Skin epidermis (tissue), 12 donors: ENCODE data around the gene MAST4.
"Not testable (repeated sequence)": the region's sequence is repeated elsewhere in the genome, so short reads cannot be mapped to it uniquely, and the experiment has no call there.

Experiments
- H3K27ac ChIP-seq, 21 experiments: fragments of 200-600 bp; sonication (generic) in 11 of 21; one replicate each; pipeline ENCODE4 v1.5.0; 2020; ENCODE audit warnings: mild to moderate bottlenecking in 3 of 21, inconsistent platforms in 2 of 21, moderate library complexity in 2 of 21
- H3K4me3 ChIP-seq, 7 experiments: fragments of 200-600 bp; sonication (generic) in 2 of 7; one replicate each; pipeline ENCODE4 v1.5.0; 2020; ENCODE audit warnings: inconsistent platforms in 2 of 7, mild to moderate bottlenecking in 2 of 7, moderate library complexity in 1 of 7

MAST4 gene

DNA sequence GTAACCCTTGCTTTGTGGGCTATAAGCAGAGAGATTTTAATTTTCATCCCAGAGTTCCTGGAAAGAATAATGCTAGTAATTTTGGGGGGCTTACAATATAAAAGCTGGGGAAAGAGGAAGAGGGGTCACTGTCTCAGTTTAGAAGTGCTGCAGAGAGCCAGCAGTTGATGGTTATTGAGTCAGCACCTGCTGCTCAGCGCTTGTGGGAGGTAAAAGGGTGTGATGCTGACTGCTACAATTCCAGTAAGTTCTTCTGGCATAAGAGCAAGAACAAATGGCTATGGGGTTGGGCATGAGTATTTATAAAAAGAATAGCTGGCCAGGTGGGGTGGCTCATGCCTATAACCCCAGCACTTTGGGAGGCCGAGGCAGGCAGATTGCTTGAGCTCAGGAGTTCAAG, 88.5 kb downstream of the MAST4 start:
- Histone ChIP-seq H3K4me3 (no peak overlapping the region), H3K27ac (no peak overlapping the region)

DNA sequence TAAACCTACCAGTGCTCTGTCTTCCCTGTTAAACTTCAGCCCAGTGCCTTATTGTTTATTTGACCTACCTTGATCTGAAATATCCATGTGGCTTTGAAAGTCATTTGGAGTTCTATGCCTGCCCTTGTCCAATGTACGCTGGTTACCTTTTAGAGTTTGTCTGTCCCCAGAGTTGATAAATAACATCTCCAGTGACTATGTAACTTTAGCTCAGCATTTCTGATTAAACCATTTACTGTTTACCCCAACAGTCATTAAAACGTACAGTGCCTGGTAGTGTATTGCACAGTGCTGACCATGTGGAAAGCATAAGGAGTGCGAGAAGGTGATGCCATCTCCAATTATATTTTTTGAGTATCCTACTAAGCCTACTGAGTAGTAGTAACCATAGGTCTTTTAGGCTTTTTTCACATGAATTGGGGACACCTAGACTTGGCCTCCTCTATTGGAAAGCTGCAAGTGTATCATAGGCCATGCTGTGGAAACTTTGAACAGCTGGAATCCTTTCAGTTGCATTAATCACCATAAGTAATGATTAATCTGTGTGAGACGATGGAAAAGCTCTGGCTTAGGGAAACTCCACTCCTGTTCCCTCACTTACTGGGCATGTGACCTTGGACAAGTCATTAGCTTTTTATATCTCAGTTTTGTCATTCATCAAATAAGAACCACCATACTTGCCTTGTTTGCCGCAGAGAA, 93.5 kb downstream of the MAST4 start:
- Histone ChIP-seq H3K27ac (no peak overlapping the region), H3K4me3 (no peak overlapping the region)

DNA sequence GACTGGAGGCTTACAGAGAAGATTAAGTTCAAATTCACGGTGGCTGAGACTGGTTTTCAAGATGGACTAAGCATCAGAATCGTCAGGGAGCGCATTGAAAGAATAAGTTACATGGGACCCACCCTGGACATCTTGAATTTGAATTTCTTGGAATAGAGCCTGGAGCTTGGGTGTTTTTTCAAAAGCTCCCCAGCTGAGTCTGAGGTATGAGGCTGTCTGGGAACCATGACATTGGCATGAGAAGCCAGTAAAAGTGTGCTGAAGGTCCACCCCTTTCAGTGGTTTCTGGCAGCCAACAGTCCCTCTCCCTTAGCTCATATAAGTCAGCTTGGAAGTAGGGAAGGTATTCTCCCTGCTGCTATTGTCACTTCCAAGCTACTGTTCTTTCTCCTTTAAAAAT, 97.8 kb downstream of the MAST4 start:
- Histone ChIP-seq H3K4me3 (no peak overlapping the region), H3K27ac (no peak overlapping the region)

DNA sequence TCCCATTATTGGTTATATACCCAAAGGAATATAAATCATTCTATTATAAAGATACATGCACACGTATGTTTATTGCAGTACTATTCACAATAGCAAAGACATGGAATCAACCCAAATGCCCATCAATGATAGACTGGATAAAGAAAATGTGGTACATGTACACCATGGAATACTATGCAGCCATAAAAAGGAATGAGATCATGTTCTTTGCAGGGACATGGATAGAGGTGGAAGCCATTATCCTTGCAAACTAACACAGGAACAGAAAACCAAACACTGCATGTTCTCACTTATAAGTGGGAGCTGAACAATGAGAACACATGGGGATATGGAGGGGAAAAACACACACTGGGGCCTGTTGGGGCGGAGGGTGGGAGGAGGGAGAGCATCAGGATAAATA, 99.6 kb downstream of the MAST4 start:
- not testable (repeated sequence) for H3K4me3 ChIP-seq, H3K27ac ChIP-seq

DNA sequence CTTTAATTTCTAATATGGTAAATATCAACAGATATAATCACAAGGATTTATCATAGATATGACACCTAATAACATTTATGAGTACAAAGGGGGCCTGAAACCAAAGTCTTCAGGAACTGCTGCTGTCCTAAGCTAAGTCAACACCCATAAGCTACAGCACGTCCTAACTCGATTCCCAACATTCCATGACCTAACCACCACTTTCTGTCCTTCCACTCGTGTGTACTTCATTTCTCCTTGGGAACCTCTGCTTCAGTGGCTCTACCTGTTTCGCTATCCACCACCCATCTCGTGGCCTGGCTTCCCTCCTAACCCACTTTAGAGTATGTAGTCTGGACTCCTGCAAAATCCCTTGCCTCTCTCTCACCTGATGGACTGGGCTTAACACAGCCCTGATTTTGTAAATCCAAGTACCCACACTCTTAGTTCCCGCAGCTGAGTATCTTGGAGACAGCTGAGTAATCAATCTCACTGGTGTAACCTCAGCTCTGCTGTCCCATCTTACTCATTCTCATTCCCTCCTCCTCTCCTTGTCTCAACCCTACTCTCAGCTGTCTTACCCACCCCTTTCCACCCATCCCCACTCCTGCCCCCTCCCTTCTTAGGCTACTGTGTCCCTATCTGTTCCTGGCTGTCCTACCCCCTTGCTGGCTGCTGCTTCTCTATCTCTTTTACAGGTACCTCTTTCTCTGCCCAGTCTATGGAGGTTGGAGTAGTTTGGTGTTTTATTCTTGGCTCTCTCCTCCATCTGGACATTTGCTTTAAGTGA, 101.8 kb downstream of the MAST4 start:
- no peak overlapping the region for H3K4me3 ChIP-seq
- H3K27ac ChIP-seq, result no peak overlapping the region

DNA sequence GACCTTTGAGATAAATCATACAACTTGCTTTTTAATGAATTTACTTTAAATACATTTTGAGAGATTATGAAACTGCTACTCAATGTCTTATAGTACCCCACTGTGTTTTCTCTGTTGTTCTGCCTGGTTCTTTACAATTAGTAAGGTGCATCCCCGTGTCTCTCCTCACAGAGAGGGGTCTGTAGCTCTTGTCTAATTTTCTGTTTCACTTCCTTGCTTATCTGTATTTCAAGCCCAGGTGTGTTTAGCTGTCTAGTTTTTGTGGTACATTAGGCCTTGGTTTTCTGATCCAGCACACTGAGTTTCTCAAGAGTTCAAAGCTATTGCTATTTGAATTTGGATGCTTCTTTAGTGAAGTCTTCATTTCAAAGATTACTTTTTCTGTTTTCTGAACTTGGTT, 105.1 kb downstream of the MAST4 start:
- Histone ChIP-seq H3K4me3 (no peak overlapping the region), H3K27ac (no peak overlapping the region)

DNA sequence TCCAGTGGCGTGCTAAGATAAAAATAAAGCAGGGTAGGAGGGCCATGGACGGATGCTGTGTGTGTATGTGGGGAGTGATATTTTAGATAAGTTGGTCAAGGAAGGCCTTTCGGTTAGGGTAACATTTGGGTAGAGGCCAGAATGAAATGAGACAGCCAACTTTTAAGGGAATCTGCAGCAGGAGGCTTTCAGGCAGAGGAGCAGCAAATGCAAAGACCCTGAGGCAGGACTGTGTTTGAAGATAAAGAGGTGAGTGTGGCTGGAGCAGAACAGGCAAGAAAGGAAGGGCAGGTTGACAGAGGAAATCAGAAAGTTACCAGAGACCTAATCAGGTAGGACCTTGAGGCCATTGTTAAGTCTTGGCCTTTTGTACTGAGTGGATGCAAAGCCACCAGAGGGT, 106.2 kb downstream of the MAST4 start:
- no peak overlapping the region for H3K27ac ChIP-seq
- H3K4me3 ChIP-seq, result no peak overlapping the region

DNA sequence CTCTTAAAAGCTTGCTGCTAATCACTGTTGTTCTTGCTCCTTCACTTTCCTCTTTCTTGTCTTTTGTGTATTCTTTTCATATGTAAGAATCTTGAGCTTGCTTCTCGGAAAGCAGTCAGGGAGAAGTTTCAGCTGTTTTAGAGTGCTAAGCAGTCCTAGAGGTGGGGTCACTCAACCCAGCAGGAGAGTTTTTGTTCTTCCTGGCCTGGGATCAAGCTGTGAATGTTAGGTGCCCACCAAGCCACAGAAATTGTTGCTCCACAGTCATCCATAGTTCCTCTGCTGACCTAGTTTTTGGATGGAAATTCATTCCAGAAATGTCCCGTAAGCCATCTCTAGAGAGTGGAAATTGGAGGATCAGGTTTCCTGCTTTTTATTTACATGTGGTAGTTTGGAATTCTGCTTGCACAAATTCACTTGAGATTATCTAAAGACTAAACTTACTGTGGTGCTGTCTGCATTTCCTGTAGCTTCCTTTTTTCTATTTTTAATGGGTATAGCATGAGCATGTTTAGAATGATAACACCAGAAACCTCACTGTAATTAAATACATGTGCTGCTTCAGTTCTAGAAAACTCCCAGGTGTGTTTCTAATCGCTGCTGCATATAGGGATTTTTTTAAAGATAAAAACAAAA, 108.7 kb downstream of the MAST4 start:
- no peak overlapping the region for H3K4me3 ChIP-seq
- H3K27ac ChIP-seq, result no peak overlapping the region

DNA sequence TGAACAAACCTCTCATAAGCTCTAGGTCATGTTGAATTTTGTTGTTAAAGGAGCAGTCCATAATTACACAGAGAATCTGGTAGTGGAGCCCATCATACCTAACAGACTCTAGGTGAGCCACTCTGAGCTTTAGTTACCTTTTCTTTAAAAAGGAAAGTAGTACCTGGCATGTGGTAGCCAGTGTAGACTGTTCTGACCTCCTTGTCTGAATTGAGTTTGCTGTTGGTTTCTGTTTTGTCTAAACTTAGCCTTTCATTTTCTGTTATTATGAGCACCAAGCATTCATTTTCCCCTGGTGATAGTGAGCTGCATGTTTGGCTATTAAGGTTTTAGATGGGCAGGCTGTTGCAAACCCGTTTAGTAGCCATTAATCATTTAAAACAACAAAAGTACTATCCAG, 112.2 kb downstream of the MAST4 start:
- Histone ChIP-seq H3K4me3 (no peak overlapping the region), H3K27ac (no peak overlapping the region)

DNA sequence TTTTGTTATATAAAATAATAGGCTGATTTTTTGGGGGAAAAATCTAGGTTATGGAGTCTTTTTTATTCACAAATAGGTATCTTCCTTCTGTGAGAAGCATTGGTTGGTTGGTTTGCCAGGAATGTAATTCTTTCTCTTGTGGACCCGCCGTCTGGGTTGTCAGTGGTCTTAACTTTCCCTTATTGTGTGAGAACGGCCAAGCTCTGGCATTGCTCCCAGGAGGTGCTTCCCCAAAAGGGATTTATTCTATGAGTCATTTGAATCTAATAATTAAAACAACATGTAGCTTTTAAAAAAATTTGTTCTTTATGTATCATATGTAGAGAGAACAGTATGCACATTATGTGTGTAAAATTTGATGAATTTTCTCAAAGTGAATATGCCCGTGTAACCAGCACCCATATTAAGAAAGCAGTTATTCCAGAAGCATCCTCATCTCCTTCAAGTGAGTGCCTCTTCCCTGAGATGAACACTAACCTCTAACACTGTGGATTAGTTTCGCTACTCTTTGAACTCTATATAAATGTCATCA, 114.4 kb downstream of the MAST4 start:
- H3K27ac ChIP-seq, result no peak overlapping the region
- H3K4me3 ChIP-seq, result no peak overlapping the region

DNA sequence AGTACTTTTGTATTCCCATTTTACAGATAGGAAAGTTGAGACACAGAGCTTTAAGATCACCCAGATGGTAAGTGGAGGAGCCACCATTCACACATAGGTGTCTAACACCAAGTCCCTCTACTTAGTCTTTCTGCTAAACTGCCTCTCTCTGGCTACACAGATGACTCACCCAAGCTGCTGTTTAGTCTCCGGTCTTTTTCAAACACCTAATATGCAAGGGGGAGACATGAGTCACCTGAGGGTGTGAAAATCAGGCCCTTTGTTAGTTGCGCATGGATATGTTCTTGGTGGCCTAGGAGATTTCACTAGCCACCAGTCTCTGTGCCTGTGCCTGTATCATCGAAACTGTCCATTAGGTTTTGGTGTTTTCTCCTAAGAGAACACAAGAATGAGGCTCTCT, 117.8 kb downstream of the MAST4 start:
- Histone ChIP-seq H3K4me3 (no peak overlapping the region), H3K27ac (no peak overlapping the region)

DNA sequence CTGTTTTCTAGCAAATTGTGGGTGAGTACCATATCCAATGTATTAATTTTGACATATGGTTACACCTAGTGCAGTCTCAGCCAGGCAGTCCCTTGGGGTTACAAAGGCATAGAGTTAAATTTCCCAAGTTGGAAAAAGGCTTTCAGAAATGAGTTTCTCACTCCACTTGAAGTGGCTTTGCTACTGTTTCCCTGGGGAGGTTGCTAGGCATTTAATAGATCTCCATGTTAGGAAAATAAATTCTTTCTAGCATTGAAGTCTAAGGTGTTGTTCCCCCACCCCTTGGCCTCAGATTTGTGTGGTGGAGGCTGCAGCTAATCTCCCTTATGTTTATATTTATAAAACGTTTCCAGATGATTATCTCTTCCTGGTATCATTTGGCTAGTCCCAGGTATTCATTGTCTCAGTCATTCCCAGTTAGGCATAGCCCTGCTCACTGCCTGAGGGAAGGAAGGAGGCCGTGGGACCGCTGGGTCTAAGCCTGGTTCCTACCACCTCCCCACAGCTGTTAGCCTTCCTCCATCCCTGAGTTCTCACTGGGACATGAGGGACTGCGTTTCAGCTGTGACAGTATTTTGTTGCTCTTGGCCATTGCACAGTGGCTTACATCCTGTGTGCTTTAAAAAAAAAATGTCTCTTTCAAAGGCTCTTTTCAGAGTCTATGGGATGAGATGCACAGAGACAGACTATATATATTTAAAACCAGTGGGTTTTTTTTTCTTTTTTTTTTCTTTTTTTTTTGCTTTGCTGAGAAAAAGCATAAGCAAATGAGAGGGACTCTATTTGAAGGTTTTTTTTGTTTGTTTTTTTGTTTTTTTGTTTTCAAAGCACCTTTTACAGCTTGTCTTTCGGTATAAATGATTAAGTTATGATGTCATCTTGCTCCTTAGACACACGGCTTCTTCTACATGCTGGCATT, 121.5 kb downstream of the MAST4 start:
- no peak overlapping the region for H3K4me3 ChIP-seq
- H3K27ac ChIP-seq, result peak overlapping the region in 7 of 21 experiments; percentile 6 to 80 (median 44)

DNA sequence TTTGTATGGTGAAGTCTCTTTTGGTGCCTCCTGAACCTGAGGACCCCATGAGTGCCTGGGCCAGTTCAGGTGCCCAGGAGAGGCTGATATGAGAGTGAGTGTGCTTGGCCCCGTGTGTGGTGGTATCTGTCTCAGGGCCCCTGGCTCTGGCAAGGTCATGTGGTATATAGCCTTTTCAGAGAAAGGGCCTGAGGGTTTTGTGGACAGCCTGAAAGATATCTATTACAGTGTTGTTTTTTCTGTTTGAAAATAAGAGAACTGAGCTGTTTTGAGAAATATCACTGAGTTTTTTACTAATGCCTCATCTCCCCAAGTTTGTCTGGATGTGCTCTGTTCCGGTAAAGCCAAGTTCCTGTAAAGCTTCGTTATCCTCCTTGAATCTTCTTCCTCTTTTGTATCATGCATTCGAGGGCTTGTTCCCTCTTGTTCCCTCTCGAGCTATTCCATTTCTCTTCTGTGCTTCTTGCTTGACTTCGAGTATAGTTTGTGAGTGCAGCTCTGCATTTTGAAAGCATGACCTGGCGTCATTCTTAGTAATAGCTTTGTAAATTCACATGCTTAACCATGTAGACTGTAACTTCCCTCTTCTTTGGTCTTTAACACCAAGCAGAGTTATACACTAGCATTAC, 122.3 kb downstream of the MAST4 start:
- Histone ChIP-seq H3K27ac (peak overlapping the region in 7 of 21 experiments; percentile 6 to 80 (median 44)), H3K4me3 (no peak overlapping the region)

DNA sequence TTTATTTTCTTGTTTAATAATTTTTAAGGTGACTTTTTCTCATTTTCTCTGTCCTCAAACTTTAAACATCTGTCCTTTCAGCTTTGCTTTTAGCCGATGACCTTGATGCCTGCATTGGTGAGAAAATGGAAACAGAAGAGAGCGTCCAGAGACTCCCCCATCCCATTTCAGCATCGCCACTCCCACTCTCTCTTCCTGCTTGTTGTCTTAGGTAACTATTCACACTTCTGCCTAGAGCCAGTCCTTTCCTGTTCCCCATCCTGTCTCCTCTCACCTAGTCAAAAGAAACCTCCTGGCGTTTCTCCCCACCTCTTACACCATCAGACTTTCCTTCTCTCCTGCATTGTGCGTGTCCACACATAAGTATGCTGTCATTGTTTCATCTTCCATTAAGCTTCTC, 124.6 kb downstream of the MAST4 start:
- H3K27ac ChIP-seq, result no peak overlapping the region
- no peak overlapping the region for H3K4me3 ChIP-seq

DNA sequence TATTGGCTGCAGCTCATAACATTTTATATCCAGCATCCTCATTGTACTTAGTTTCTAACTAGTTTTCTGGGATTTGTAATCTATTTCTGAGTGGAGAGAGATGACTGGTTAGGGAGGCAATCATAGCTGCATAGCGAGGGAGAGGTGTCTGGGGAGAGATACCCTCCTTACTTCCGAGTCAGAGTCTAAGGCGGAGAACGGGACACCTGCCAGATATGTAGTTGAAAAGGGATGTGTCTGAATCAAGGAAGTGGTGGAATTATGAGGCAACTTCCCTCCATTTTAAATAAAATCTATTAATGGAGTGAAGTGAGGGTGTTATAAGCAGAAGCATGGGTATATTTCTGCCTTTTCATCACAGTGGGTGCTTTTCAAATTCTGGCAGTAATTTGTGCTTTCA, 126.5 kb downstream of the MAST4 start:
- Histone ChIP-seq H3K4me3 (no peak overlapping the region), H3K27ac (no peak overlapping the region)

DNA sequence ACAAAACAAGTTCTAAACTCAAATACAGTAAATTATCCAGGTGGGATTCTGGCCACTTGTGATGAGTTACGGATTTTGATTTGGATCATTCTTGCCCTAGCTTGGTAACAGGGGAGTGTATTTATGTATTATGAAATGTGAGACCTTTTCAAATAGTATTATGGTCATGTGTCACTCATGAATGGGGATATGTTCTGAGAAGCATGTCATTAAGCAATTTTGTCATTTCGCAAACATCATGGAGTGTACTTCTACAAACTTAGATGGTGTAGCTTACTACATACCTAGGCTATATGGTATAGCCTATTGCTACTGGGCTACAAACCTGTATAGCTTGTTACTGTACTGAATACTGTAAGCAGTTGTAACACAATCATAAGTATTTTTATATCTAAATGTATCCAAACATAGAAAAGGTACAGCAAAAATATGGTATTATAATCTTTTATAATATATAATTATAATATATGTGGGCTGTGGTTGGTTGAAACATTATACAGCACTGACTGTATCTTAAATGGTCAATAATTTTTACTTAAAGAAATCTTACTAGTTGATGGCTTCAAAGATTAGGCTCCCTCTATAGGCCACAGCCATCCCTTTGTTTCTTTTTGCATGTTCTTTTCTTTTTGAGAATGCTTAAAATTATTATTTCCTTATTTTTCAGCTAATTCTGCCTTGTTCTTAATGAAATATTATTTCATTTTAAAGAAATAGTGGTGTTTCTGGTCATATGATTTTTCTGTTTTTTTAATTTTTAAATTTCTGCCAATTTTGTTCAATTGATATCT, 128.4 kb downstream of the MAST4 start:
- Histone ChIP-seq H3K4me3 (no peak overlapping the region), H3K27ac (no peak overlapping the region)

DNA sequence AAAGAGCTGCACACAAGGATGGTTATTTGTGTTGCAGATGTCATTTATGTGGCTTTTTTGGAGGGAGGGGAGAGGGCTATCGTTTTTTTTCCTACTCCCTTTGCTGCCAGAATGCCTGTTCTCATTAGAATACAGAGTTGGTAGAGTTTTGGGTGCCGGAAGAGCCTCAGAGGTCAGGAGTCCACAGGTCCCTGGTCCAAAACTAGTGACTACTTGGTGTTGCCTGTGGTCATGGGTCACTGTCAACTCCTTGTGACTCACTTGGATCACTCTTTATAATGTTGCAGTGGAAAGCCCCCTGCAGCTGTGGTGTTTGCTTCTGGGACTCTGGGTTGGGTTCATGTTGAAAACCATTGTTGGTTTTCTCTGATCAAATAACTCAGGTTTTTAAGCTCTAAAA, 131.4 kb downstream of the MAST4 start:
- Histone ChIP-seq H3K27ac (no peak overlapping the region), H3K4me3 (no peak overlapping the region)

DNA sequence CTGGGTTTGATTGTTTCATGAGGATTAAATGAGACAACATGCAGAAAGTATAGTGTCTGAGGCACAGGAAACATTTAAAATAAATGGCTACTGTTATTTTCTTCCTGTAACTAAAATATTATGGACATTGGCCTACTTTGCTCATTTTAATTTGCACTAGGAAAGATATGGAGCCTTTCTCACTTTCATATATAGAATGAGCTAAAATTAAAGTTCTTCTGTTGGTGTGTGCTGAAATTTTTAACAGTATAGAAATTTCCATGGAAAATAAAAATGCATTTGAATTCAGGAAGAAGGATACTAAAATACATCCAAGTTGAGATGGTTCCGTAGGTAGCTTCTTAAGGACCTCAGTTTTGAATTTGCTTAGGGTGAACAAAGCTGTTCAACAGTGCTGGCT, 131.9 kb downstream of the MAST4 start:
- H3K4me3 ChIP-seq, result no peak overlapping the region
- H3K27ac ChIP-seq, result no peak overlapping the region

DNA sequence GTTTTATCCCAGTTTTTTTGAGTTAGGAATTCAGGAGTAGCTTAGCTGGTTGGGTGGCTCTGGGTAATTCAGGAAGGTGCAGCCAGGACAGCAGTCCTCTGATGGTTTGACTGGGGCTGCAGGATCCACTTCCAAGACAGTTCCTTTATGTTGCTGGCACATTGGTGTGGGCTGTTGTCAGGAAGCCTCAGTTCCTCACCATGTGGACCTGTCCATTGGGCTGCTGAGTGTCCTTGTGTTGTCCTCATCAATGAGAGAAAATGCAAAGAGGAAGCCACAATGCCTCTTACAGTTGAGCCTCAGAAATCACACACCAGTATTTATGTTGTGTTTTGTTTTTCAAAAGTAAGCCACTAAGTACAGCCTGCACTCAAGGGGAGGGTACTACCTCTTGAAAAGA, 140.9 kb downstream of the MAST4 start:
- H3K4me3 ChIP-seq, result no peak overlapping the region
- H3K27ac ChIP-seq, result no peak overlapping the region
